Lung (tissue), 12 donors: ENCODE results near the gene SLC15A3. TPM values are rescaled to one million over a fixed set of nuclear protein-coding genes. Genes with fewer than 3 reads are reported as not detected.
A peak's percentile ranks its signal among the peaks of the same experiment; 100 is the strongest.

Source experiments
- ATAC-seq: fragments of 200-7000 bp; cut with Tn5 transposase; one replicate; pipeline ENCODE4 v1.9.1; 2020; ENCODE audit warnings: moderate number of reproducible peaks; ENCODE audit not compliant: insufficient read depth, low FRiP score
- DNase-seq, 3 donors: peaks; one replicate each; pipeline ENCODE4 v3.0.0-alpha.2; 2013 to 2017
- H3K27ac ChIP-seq, 2 donors: one replicate each; pipeline ENCODE4 v1.5.1; 2013; ENCODE audit warnings: mild to moderate bottlenecking in 2 of 2, moderate library complexity in 2 of 2, control low read depth in 1 of 2, inconsistent platforms in 1 of 2, low read depth in 1 of 2, low read length in 1 of 2
- H3K27me3 ChIP-seq, 3 donors: one replicate each; pipeline ENCODE4 v1.5.1; 2013; ENCODE audit warnings: low read length in 2 of 3; ENCODE audit not compliant: control insufficient read depth in 3 of 3, insufficient read depth in 3 of 3
- H3K36me3 ChIP-seq, 4 donors: one replicate each; pipeline ENCODE4 v1.5.1; 2013; ENCODE audit warnings: low read length in 4 of 4, mild to moderate bottlenecking in 1 of 4, moderate library complexity in 1 of 4; ENCODE audit not compliant: control insufficient read depth in 4 of 4, insufficient read depth in 4 of 4
- H3K4me1 ChIP-seq, 5 donors: one replicate each; pipeline ENCODE4 v1.5.1; 2013; ENCODE audit warnings: low read length in 5 of 5, mild to moderate bottlenecking in 2 of 5, moderate library complexity in 1 of 5; ENCODE audit not compliant: control insufficient read depth in 5 of 5, insufficient read depth in 5 of 5
- H3K4me3 ChIP-seq: one replicate; pipeline ENCODE4 v1.5.1; 2013; ENCODE audit warnings: mild to moderate bottlenecking, control low read depth, moderate library complexity
- H3K9ac ChIP-seq, 2 donors: one replicate each; pipeline ENCODE4 v1.5.1; 2013; ENCODE audit warnings: low read length in 2 of 2, control low read depth in 1 of 2; ENCODE audit not compliant: insufficient read depth in 1 of 2
- H3K9me3 ChIP-seq, 4 donors: one replicate each; pipeline ENCODE4 v1.5.1; 2013; ENCODE audit warnings: low read length in 3 of 4, mild to moderate bottlenecking in 1 of 4, moderate library complexity in 1 of 4; ENCODE audit not compliant: control insufficient read depth in 4 of 4, insufficient read depth in 3 of 4
- WGBS, 2 donors: extraction: QIAGEN DNeasy Blood & Tissue Kit; methylation state at CpG; one replicate each; pipeline ENCODE4 v1.1.7; 2013; 5-methylcytosine and 5-hydroxymethylcytosine counted together
- polyA plus RNA-seq, 2 donors: library from polyadenylated mRNA; stranded (reverse); fragments of 200-250 nt; gene quantifications; one replicate each; pipeline ENCODE4 v1.2.1, GENCODE V29; 2013
- total RNA-seq, 2 donors: library from RNA; depleted of rRNA in 1 of 2; stranded (reverse); fragments of >200 nt in 1 of 2; gene quantifications; one replicate each; pipeline ENCODE4 v1.2.1, GENCODE V29; 2014 to 2021
- TF ChIP-seq, protein P1 (sequence below): IDR thresholded peaks from 2 replicates; pipeline ENCODE4 v1.5.1; 2012; ENCODE audit warnings: mild to moderate bottlenecking; ENCODE audit errors: control extremely low read depth, extremely low read depth
- donor health status: control.
- donor health status: control.
- donor health status: Bipolar disorder and iron deficiency.
- donor health status: healthy.
- donor health status: DM: yes; HTN: yes; CAD: no.

SLC15A3 gene
- total and polyA plus RNA-seq, 4 donors = 29.9 to 166 (median 98.6) TPM

DNA sequence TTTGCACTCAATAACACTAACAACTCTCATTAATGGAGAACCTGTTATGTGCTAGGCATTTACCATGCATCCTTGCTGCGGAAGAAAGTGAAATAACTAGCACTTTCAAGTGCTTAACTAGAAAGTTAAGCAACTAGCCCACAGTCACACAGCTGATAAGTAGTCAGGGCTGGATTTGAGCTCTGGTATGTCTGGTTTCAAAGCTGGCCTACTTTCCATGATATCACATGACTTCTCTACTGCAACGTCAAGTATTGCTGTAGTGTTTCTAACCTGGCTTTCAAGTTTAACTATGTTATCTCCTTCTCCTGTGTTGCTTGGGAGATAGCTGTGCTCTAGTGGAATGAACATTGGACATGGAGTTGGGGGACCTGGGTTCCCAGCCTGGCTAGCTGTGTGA, 12.1 kb downstream of the SLC15A3 start:
- no peaks in the 10 kb centered on the region for H3K27me3 ChIP-seq
- TF ChIP-seq, protein P1, sequence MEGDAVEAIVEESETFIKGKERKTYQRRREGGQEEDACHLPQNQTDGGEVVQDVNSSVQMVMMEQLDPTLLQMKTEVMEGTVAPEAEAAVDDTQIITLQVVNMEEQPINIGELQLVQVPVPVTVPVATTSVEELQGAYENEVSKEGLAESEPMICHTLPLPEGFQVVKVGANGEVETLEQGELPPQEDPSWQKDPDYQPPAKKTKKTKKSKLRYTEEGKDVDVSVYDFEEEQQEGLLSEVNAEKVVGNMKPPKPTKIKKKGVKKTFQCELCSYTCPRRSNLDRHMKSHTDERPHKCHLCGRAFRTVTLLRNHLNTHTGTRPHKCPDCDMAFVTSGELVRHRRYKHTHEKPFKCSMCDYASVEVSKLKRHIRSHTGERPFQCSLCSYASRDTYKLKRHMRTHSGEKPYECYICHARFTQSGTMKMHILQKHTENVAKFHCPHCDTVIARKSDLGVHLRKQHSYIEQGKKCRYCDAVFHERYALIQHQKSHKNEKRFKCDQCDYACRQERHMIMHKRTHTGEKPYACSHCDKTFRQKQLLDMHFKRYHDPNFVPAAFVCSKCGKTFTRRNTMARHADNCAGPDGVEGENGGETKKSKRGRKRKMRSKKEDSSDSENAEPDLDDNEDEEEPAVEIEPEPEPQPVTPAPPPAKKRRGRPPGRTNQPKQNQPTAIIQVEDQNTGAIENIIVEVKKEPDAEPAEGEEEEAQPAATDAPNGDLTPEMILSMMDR = no peak
- no peak overlapping the region for H3K27ac ChIP-seq
- WGBS, 2 donors = 43 to 80% methylated on average over 2 of the region's 2 CpGs
- peaks cover 0 to 24% (median 6%) of the 10 kb centered on the region in 5 donors for H3K4me1 ChIP-seq
- H3K36me3 ChIP-seq = peaks cover 0 to 38% (median 3%) of the 10 kb centered on the region in 4 donors
- no peak overlapping the region for H3K9ac ChIP-seq
- H3K9me3 ChIP-seq = no peaks in the 10 kb centered on the region
- ATAC-seq (no peak), DNase-seq (peak in 2 of 3 donors; percentile 33 to 72)
- H3K4me3 ChIP-seq = no peak overlapping the region

DNA sequence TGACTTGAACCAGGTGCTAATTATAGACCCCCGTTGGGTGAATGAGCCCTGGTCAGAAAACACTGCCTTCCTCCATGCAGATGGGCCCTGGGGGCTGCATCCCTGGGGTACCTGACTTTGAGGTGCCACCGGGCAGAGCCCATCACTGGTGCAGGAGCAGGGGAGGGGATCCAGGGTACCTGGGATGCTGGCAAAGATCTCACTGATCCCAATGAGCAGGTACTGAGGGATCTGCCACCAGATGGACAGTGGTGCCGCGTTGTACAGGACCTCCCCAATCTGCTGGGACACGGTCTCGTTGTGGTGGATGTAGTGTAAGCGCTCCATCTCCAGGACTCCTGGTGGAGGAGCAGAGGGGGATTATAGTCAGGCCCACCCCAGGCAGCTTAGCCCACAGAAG, 12.7 kb downstream of the SLC15A3 start:
- no peaks in the 10 kb centered on the region for H3K9me3 ChIP-seq
- DNase-seq (no peak), ATAC-seq (no peak)
- peaks cover 0 to 24% (median 6%) of the 10 kb centered on the region in 5 donors for H3K4me1 ChIP-seq
- WGBS, 2 donors = 90 to 93% methylated on average over 7 of the region's 7 CpGs
- no peak overlapping the region for H3K27ac ChIP-seq
- no peak overlapping the region for H3K4me3 ChIP-seq
- H3K27me3 ChIP-seq = no peaks in the 10 kb centered on the region
- TF ChIP-seq, protein P1 = no peak
- no peak overlapping the region for H3K9ac ChIP-seq
- peaks cover 0 to 38% (median 3%) of the 10 kb centered on the region in 4 donors for H3K36me3 ChIP-seq

DNA sequence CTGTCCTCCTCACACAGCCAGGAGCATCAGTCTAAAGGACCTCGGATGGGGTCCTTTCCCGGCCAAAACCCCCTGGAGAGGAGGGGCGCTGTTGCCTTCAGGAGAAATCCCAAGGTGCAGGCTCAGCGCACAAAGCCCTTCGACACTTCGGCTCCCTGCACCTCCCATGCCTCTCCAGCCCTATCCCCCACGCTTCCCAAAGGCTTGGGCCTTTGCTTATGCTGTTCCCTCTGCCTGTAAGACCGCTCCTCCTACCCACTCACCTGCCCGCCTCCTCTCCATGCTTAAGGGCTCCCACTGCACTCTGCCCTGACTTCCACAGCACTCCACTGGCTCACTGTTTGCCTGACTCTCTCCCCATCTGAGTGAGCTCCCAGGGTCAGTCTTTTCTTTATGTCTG, 13.5 kb downstream of the SLC15A3 start:
- DNase-seq = no peak
- peaks cover 0 to 24% (median 6%) of the 10 kb centered on the region in 5 donors for H3K4me1 ChIP-seq
- H3K4me3 ChIP-seq = no peak overlapping the region
- peaks cover 0 to 34% (median 3%) of the 10 kb centered on the region in 4 donors for H3K36me3 ChIP-seq
- H3K9me3 ChIP-seq = no peaks in the 10 kb centered on the region
- no peak overlapping the region for H3K27ac ChIP-seq
- ATAC-seq = no peak
- no peaks in the 10 kb centered on the region for H3K27me3 ChIP-seq
- H3K9ac ChIP-seq = no peak overlapping the region
- TF ChIP-seq, protein P1 = no peak
- WGBS, 2 donors = 90 to 92% methylated on average over 9 of the region's 9 CpGs

DNA sequence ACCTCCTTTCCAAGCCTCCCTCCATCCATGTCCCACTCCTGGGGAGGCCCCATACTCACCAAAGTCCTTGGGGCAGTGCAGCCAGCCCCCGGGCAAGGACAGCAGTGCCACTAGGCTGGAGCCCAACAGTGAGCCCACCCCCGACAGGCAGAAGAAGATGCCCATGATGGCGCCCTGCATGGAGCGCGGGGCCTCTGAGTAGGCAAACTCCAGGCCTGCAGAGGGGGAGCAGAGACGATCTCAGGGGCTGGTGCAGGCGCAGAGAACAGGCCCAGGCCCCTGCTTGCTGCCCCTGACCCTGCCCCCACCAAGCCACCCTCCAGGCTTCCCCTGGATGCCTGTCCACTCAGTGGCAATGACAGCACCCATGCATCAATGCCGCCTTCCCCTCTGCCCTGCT, 14.2 kb downstream of the SLC15A3 start:
- Histone ChIP-seq H3K4me3 (no peak overlapping the region), H3K36me3 (peaks cover 0 to 29% (median 3%) of the 10 kb centered on the region in 4 donors), H3K27ac (peak overlapping the region in 1 of 2 donors; percentile 8), H3K4me1 (peaks cover 0 to 22% (median 6%) of the 10 kb centered on the region in 5 donors), H3K9ac (no peak overlapping the region), H3K9me3 (no peaks in the 10 kb centered on the region), H3K27me3 (no peaks in the 10 kb centered on the region)
- WGBS, 2 donors = 95 to 99% methylated on average over 6 to 8 of the region's 8 CpGs
- ATAC-seq = no peak
- TF ChIP-seq, protein P1 = no peak
- DNase-seq = no peak
